Activated CD8-positive, alpha-beta T cell treated with anti-CD3 and anti-CD28 coated beads, Interleukin-2, amount 10 ng/mL, durations not matched to agents 7 days and 5 days (primary cell): Measurements from ENCODE around the gene SCN4A. TPM values are rescaled to one million over a fixed set of nuclear protein-coding genes. Genes with fewer than 3 reads are reported as not detected.
"Not testable (repeated sequence)": the region's sequence is repeated elsewhere in the genome, so short reads cannot be mapped to it uniquely, and the experiment has no call there.

ENCODE experiments used
- ATAC-seq: fragments of 150-1000 bp; cut with Tn5 transposase; one replicate; pipeline ENCODE4 v1.10.0; 2021; ENCODE audit warnings: moderate library complexity
- CTCF ChIA-PET: fragments of 350-600 bp; sonication (Branson Sonifier 250); formaldehyde crosslinking; loops from one replicate; lab custom pipeline; 2021; ENCODE audit warnings: antibody characterized with exemption; lab: Charles Lee
- POLR2A ChIA-PET: fragments of 350-600 bp; sonication (Branson Sonifier 250); formaldehyde crosslinking; loops from one replicate; lab custom pipeline; 2021; ENCODE audit warnings: antibody characterized with exemption; lab: Charles Lee
- DNase-seq: peaks from one replicate; pipeline ENCODE4 v3.0.0-alpha.2; 2020
- H3K27ac Mint-ChIP-seq: one replicate; pipeline ENCODE4 v1.8.0; 2021; ENCODE audit warnings: mild to moderate bottlenecking, mixed read lengths
- H3K27me3 Mint-ChIP-seq: one replicate; pipeline ENCODE4 v1.8.0; 2021; ENCODE audit warnings: low read depth, mixed read lengths
- H3K36me3 Mint-ChIP-seq: one replicate; pipeline ENCODE4 v1.8.0; 2021; ENCODE audit warnings: low read depth, mixed read lengths
- H3K4me1 Mint-ChIP-seq: one replicate; pipeline ENCODE4 v1.8.0; 2021; ENCODE audit warnings: low read depth, mixed read lengths
- H3K4me3 Mint-ChIP-seq: one replicate; pipeline ENCODE4 v1.8.0; 2021; ENCODE audit warnings: mild to moderate bottlenecking, mixed read lengths
- H3K9me3 Mint-ChIP-seq: one replicate; pipeline ENCODE4 v1.8.0; 2022; ENCODE audit warnings: mixed read lengths; ENCODE audit not compliant: insufficient read depth
- total RNA-seq, 2 experiments: library from RNA; stranded (reverse); gene quantifications; one replicate each; pipeline ENCODE4 v1.2.3, GENCODE V29; 2021

The SCN4A gene
- not detected for total RNA-seq

GRCh38 chr17:63972796-63973195, at the start of gene SCN4A:
Gene SCN4A, minus strand, starts transcription at chr17:63972918. Its CDS starts 77 bp downstream, at chr17:63972841.
- no peak within 1 kb of the TSS for H3K4me3 Mint-ChIP-seq
- no peaks in the 10 kb centered on the region for H3K36me3 Mint-ChIP-seq
- ChIA-PET POLR2A (no interaction called here), CTCF (interaction anchor here (5.4 kb wide), 1 partner anchor 18 kb away, joined by 20 read pairs; no protein-coding TSS in a partner anchor)
- H3K9me3 Mint-ChIP-seq, result no peaks in the 10 kb centered on the region
- peaks cover 10% of the 10 kb centered on the region for H3K4me1 Mint-ChIP-seq
- peak within 1 kb of the TSS; percentile 43 for H3K27ac Mint-ChIP-seq
- no peak for DNase-seq
- ATAC-seq, result no peak
- peaks cover 22% of the 10 kb centered on the region for H3K27me3 Mint-ChIP-seq

GRCh38 chr17:64020056-64020766, 47.5 kb upstream of the SCN4A start, which contains the start of gene ICAM2:
Gene ICAM2, minus strand, starts transcription at chr17:64020633. Its CDS starts 13,942 bp downstream, at chr17:64006691.
- POLR2A ChIA-PET, result interaction anchor here (0.6 to 2.7 kb wide), 23 partner anchors 8 to 477 kb away, joined by 3 to 20 read pairs (median 4); partner anchors contain the start of genes ERN1, PECAM1, POLG2 and PRR29
- H3K9me3 Mint-ChIP-seq, result no peaks in the 10 kb centered on the region
- H3K4me3 Mint-ChIP-seq, result peak within 1 kb of the TSS; percentile 96
- H3K4me1 Mint-ChIP-seq, result peaks cover 75% of the 10 kb centered on the region
- no peaks in the 10 kb centered on the region for H3K27me3 Mint-ChIP-seq
- H3K27ac Mint-ChIP-seq, result peak within 1 kb of the TSS; percentile 100
- peak; percentile 96 for DNase-seq
- peaks cover 6% of the 10 kb centered on the region for H3K36me3 Mint-ChIP-seq
- peak; percentile 78 for ATAC-seq
- CTCF ChIA-PET, result interaction anchor here (0.8 to 8.1 kb wide), 19 partner anchors 8 to 171 kb away, joined by 3 to 138 read pairs (median 4); partner anchors contain the start of genes CSHL1, ERN1, GH1 and PRR29

DNA sequence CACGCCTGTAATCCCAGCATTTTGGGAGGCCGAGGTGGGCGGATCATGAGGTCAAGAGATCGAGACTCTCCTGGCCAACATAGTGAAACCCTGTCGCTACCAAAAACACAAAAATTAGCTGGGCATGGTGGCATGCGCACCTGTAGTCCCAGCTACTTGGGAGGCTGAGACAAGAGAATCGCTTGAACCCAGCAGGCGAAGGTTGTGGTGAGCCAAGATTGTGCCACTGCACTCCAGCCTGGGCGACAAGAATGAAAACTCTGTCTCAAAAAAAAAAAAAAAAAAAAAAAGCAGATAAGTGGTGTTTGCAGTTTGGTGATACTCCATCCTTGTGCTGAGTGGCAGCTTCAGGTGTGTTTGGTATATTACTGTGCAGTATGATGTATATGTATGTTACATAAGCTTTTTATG, 46.8 kb upstream of the SCN4A start:
- H3K9me3 Mint-ChIP-seq, H3K27me3 Mint-ChIP-seq, DNase-seq, H3K36me3 Mint-ChIP-seq: not testable (repeated sequence)
- ChIA-PET CTCF (interaction anchor here (0.8 to 8.1 kb wide), 16 partner anchors 9 to 171 kb away, joined by 3 to 138 read pairs (median 6); partner anchors contain the start of genes CSHL1, ERN1, GH1 and PRR29), POLR2A (interaction anchor here (0.6 to 2.7 kb wide), 11 partner anchors 9 to 318 kb away, joined by 3 to 20 read pairs (median 5); partner anchors contain the start of gene ERN1)
- peak overlapping the region; percentile 96 for H3K4me3 Mint-ChIP-seq
- H3K27ac Mint-ChIP-seq, result peak overlapping the region; percentile 100
- ATAC-seq, result peak; percentile 13
- peaks cover 73% of the 10 kb centered on the region for H3K4me1 Mint-ChIP-seq

DNA sequence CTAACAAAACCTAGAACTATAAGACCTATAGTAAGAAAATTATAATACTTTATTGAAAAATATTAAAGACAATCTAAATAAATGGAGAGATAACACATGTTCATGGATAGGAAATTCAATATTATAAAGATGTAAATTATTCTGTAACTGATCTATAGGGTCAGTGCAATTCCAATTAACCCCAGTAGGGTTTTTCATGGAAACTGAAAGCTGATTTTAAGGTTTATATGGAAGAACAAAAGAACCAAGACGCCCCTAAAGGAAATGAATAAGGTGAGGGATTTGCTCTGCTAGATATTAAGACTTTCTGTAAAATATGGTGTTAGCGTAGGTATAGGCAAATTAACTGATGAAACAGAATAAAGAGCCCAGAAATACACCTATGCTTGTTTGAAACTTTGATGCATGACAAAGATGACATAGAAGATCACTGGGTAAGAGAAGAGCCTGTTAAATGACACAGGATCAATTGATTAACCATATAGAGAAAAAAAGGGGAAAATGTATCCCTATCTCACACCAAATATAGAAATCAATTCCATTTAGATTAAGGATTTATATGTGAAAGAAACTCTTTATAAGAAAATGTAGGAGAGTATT, 44.8 kb upstream of the SCN4A start:
- ATAC-seq (no peak), DNase-seq (no peak)
- Mint-ChIP-seq H3K4me1 (peaks cover 65% of the 10 kb centered on the region), H3K36me3 (peaks cover 9% of the 10 kb centered on the region), H3K9me3 (no peaks in the 10 kb centered on the region), H3K4me3 (peak overlapping the region; percentile 62), H3K27ac (peak overlapping the region; percentile 74), H3K27me3 (no peaks in the 10 kb centered on the region)
- CTCF ChIA-PET, result interaction anchor here (1.0 to 6.4 kb wide), 18 partner anchors 11 to 175 kb away, joined by 3 to 138 read pairs (median 5); partner anchors contain the start of genes CD79B, ERN1, GH1 and PRR29
- POLR2A ChIA-PET, result interaction anchor here (1.1 to 1.9 kb wide), 2 partner anchors 8 to 113 kb away, joined by 4 to 6 read pairs; no protein-coding TSS in a partner anchor

- no peak for ATAC-seq
- POLR2A ChIA-PET, result interaction anchor here (0.9 to 1.9 kb wide), 3 partner anchors 9 to 114 kb away, joined by 3 to 6 read pairs (median 4); no protein-coding TSS in a partner anchor
- H3K4me1 Mint-ChIP-seq, result peaks cover 60% of the 10 kb centered on the region
Observed at GRCh38 chr17:64016974-64017373, 44.3 kb upstream of the SCN4A start.

DNA sequence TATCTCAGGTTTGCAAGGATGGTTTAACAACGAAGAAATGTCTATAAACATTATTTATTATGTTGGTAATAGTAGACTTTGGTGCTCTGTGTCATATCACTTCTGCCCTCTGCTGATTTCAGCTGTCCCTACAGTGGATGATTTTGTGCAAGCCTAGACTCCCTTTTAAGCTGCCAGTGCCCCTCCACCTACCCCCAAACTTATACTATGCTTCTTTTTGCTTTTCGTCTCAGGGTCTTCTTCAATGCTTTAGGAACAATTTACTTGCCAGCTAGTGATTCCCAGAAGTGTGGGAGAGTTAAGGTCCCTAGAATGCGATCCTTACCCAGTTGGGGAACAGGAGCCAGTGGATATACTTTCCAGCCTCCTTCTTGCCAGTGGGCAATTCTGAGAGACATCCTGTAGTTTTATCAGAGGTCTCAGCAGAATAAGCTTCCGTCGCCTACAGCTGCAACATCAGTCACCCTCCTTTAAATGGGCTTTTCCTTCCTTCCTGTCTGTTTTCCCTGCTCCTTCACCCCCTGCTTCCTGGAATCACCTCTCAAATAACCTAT, 43.6 kb upstream of the SCN4A start:
- CTCF ChIA-PET, result interaction anchor here (0.7 to 6.4 kb wide), 25 partner anchors 10 to 266 kb away, joined by 3 to 138 read pairs (median 4); partner anchors contain the start of genes CD79B, CSHL1, ERN1 and GH1
- H3K4me3 Mint-ChIP-seq, result peak overlapping the region; percentile 70
- ATAC-seq, result no peak
- peaks cover 14% of the 10 kb centered on the region for H3K36me3 Mint-ChIP-seq
- peaks cover 57% of the 10 kb centered on the region for H3K4me1 Mint-ChIP-seq
- H3K9me3 Mint-ChIP-seq, result no peaks in the 10 kb centered on the region
- peak overlapping the region; percentile 88 for H3K27ac Mint-ChIP-seq
- peak; percentile 39 for DNase-seq
- POLR2A ChIA-PET, result interaction anchor here (0.6 to 1.9 kb wide), 4 partner anchors 9 to 114 kb away, joined by 3 to 6 read pairs (median 4); no protein-coding TSS in a partner anchor
- no peaks in the 10 kb centered on the region for H3K27me3 Mint-ChIP-seq

More at GRCh38 chr17:64016974-64017373, 44.3 kb upstream of the SCN4A start:
- Mint-ChIP-seq H3K4me3 (peak overlapping the region; percentile 70), H3K36me3 (peaks cover 10% of the 10 kb centered on the region), H3K9me3 (no peaks in the 10 kb centered on the region), H3K27ac (peak overlapping the region; percentile 88), H3K27me3 (no peaks in the 10 kb centered on the region)
- no peak for DNase-seq
- CTCF ChIA-PET, result interaction anchor here (0.7 to 6.4 kb wide), 24 partner anchors 10 to 265 kb away, joined by 3 to 138 read pairs (median 4); partner anchors contain the start of genes CD79B, CSHL1, ERN1 and GH1

GRCh38 chr17:64015447-64015846, 42.7 kb upstream of the SCN4A start:
- no peak for ATAC-seq
- DNase-seq, result no peak
- peak overlapping the region; percentile 70 for H3K4me3 Mint-ChIP-seq
- no peaks in the 10 kb centered on the region for H3K9me3 Mint-ChIP-seq
- POLR2A ChIA-PET, result no interaction called here
- CTCF ChIA-PET, result no interaction called here
- H3K36me3 Mint-ChIP-seq, result peaks cover 19% of the 10 kb centered on the region
- H3K4me1 Mint-ChIP-seq, result peaks cover 51% of the 10 kb centered on the region
- no peaks in the 10 kb centered on the region for H3K27me3 Mint-ChIP-seq
- peak overlapping the region; percentile 89 for H3K27ac Mint-ChIP-seq

GRCh38 chr17:64009571-64010402, 37.1 kb upstream of the SCN4A start:
- no peak for ATAC-seq

DNA sequence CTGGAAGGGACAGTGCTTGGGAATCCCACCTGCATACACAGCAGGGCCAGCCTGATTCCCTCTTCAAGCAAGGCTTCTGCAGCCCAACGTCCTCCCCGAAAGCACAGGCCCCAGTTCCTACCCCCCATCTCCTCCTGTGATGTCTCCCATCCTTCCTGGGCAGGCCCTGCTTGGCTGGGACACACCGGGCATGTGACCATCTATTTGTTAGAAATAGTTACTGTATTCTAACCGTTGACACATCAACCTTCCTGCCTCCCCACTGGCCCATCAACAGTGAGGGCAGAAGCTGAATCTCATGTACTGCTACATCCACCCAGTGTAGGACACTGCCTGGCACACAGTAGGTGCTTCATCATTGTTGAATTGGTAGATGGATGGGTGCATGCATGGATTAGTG, 36.1 kb upstream of the SCN4A start:
- Mint-ChIP-seq H3K27me3 (no peaks in the 10 kb centered on the region), H3K36me3 (peaks cover 27% of the 10 kb centered on the region), H3K4me3 (no peak overlapping the region), H3K4me1 (peaks cover 36% of the 10 kb centered on the region), H3K9me3 (no peaks in the 10 kb centered on the region), H3K27ac (no peak overlapping the region)
- no peak for DNase-seq
- CTCF ChIA-PET, result interaction anchor here (1.4 kb wide), 1 partner anchor 21 kb away, joined by 4 read pairs; no protein-coding TSS in a partner anchor
- no peak for ATAC-seq
- POLR2A ChIA-PET, result interaction anchor here (0.6 kb wide), 1 partner anchor 701 kb away, joined by 3 read pairs; no protein-coding TSS in a partner anchor

More at GRCh38 chr17:64009571-64010402, 37.1 kb upstream of the SCN4A start:
- H3K27me3 Mint-ChIP-seq, result no peaks in the 10 kb centered on the region
- no peak overlapping the region for H3K27ac Mint-ChIP-seq
- H3K4me1 Mint-ChIP-seq, result peaks cover 42% of the 10 kb centered on the region
- DNase-seq, result no peak
- no peak overlapping the region for H3K4me3 Mint-ChIP-seq
- CTCF ChIA-PET, result interaction anchor here (1.1 to 1.5 kb wide), 4 partner anchors 10 to 124 kb away, joined by 3 to 5 read pairs (median 4); partner anchors contain the start of gene ICAM2
- H3K36me3 Mint-ChIP-seq, result peaks cover 23% of the 10 kb centered on the region
- no peaks in the 10 kb centered on the region for H3K9me3 Mint-ChIP-seq
- POLR2A ChIA-PET, result interaction anchor here (1.0 to 1.1 kb wide), 2 partner anchors 10 to 11 kb away, joined by 3 read pairs; partner anchors contain the start of gene ICAM2

DNA sequence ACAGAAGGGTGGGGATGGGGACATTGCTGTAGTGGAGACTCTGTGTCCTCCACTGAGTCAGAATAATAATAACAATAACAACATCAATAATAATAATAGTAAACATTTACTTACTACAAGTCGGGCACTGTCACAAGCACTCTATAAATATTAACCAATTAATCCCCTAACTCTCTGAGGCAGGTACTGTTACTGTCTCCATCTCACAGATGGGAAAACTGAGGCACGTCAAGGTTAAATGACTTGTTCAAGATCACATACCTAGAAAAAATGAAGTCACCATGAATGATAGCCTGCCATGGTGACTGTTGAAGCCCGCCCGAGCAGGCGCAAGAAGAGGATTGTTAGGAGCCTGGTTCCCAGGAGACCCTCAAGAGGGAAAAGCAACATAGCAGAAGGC, 35.6 kb upstream of the SCN4A start:
- no peak for DNase-seq
- CTCF ChIA-PET, result interaction anchor here (1.4 kb wide), 1 partner anchor 21 kb away, joined by 4 read pairs; no protein-coding TSS in a partner anchor
- H3K9me3 Mint-ChIP-seq, result no peaks in the 10 kb centered on the region
- H3K4me1 Mint-ChIP-seq, result peaks cover 33% of the 10 kb centered on the region
- no peak overlapping the region for H3K4me3 Mint-ChIP-seq
- H3K27ac Mint-ChIP-seq, result no peak overlapping the region
- POLR2A ChIA-PET, result no interaction called here
- ATAC-seq, result no peak
- H3K27me3 Mint-ChIP-seq, result no peaks in the 10 kb centered on the region
- H3K36me3 Mint-ChIP-seq, result peaks cover 32% of the 10 kb centered on the region
